ENCODE measurements around the gene SLC43A2.

DNA sequence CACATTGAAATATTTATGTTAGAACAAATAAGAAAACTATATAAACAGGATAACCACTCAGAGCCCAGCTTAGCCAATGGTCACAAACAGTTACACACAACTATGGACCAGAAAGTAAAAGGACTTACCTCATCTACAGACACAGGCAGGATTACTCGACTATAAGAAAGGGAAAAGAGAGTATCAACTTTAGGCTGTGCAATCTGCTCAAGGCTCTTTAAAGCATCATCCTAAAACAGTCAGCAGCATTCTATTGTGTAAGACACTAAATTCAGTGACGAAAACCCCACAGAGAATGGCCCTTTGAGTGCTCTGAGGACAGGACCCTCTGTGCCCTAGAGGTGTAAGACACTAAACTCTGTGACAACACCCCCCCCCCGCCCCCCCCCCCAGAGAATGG is 70.2 kb downstream of the SLC43A2 start:
- TF ChIP-seq, protein P1, sequence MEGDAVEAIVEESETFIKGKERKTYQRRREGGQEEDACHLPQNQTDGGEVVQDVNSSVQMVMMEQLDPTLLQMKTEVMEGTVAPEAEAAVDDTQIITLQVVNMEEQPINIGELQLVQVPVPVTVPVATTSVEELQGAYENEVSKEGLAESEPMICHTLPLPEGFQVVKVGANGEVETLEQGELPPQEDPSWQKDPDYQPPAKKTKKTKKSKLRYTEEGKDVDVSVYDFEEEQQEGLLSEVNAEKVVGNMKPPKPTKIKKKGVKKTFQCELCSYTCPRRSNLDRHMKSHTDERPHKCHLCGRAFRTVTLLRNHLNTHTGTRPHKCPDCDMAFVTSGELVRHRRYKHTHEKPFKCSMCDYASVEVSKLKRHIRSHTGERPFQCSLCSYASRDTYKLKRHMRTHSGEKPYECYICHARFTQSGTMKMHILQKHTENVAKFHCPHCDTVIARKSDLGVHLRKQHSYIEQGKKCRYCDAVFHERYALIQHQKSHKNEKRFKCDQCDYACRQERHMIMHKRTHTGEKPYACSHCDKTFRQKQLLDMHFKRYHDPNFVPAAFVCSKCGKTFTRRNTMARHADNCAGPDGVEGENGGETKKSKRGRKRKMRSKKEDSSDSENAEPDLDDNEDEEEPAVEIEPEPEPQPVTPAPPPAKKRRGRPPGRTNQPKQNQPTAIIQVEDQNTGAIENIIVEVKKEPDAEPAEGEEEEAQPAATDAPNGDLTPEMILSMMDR (IDR thresholded peaks at IDR 0.05 in 8 of 11, conservative IDR thresholded peaks at IDR 0.05 in 3 of 11), result no peak
- TF ChIP-seq POLR2AphosphoS5 (IDR thresholded peaks at IDR 0.05) (no peak), POLR2A (IDR thresholded peaks at IDR 0.05) (no peak)

Data from spleen (tissue), 7 donors.